GM23248 (cell line): Measurements from ENCODE around the gene TMEM196. TPM values are rescaled to one million over a fixed set of nuclear protein-coding genes. Genes with fewer than 3 reads are reported as not detected.
A peak's percentile ranks its signal among the peaks of the same experiment; 100 is the strongest.

Experiments used
- DNase-seq: peaks from one replicate; pipeline ENCODE4 v3.0.0-alpha.2; 2015
- H2AFZ ChIP-seq: fragments of 200-600 bp; sonication (generic); 2 replicates; pipeline ENCODE4 v1.6.1; 2016; ENCODE audit warnings: antibody characterized with exemption
- H3F3A ChIP-seq: fragments of 200-600 bp; sonication (generic); 2 replicates; pipeline ENCODE4 v1.6.1; 2016; ENCODE audit warnings: mild to moderate bottlenecking, antibody characterized with exemption, mixed run types; ENCODE audit not compliant: insufficient read depth
- H3K27ac ChIP-seq: fragments of 200-600 bp; sonication (generic); 2 replicates; pipeline ENCODE4 v1.5.1; 2016; ENCODE audit warnings: mild to moderate bottlenecking
- H3K27me3 ChIP-seq: fragments of 200-600 bp; sonication (generic); replicated peaks from 2 replicates; pipeline ENCODE4 v1.6.1; 2016; ENCODE audit warnings: mild to moderate bottlenecking; ENCODE audit not compliant: insufficient read depth
- H3K36me3 ChIP-seq: fragments of 200-600 bp; sonication (generic); 2 replicates; pipeline ENCODE4 v1.6.1; 2016; ENCODE audit warnings: low read depth, mild to moderate bottlenecking
- H3K4me1 ChIP-seq: fragments of 200-600 bp; sonication (generic); 2 replicates; pipeline ENCODE4 v1.6.1; 2016; ENCODE audit warnings: mild to moderate bottlenecking; ENCODE audit not compliant: insufficient read depth
- H3K4me2 ChIP-seq: fragments of 200-600 bp; sonication (generic); one replicate; pipeline ENCODE4 v1.6.1; 2016; ENCODE audit warnings: mild to moderate bottlenecking; ENCODE audit not compliant: unreplicated experiment
- H3K4me3 ChIP-seq: fragments of 200-600 bp; sonication (generic); 2 replicates; pipeline ENCODE4 v1.5.1; 2016; ENCODE audit warnings: mild to moderate bottlenecking
- H3K79me2 ChIP-seq: fragments of 200-600 bp; sonication (generic); 2 replicates; pipeline ENCODE4 v1.6.1; 2016; ENCODE audit warnings: mild to moderate bottlenecking; ENCODE audit not compliant: insufficient read depth
- H3K9ac ChIP-seq: fragments of 200-600 bp; sonication (generic); 2 replicates; pipeline ENCODE4 v1.6.1; 2016; ENCODE audit warnings: mild to moderate bottlenecking
- H3K9me2 ChIP-seq: fragments of 200-600 bp; sonication (generic); 2 replicates; pipeline ENCODE4 v1.6.1; 2016; ENCODE audit warnings: mixed run types, mild to moderate bottlenecking, moderate library complexity; ENCODE audit not compliant: insufficient read depth
- H3K9me3 ChIP-seq: fragments of 200-600 bp; sonication (generic); one replicate; pipeline ENCODE4 v1.6.1; 2017; ENCODE audit warnings: low read depth
- H4K20me1 ChIP-seq: fragments of 200-600 bp; sonication (generic); 2 replicates; pipeline ENCODE4 v1.6.0; 2016; ENCODE audit not compliant: insufficient read depth
- EZH2 ChIP-seq: fragments of 200-600 bp; sonication (generic); IDR thresholded peaks from 2 replicates; pipeline ENCODE4 v1.6.1; 2018; ENCODE audit warnings: antibody characterized with exemption, mild to moderate bottlenecking; ENCODE audit not compliant: insufficient read depth, poor library complexity, severe bottlenecking
- EZH2phosphoT487 ChIP-seq: fragments of 200-600 bp; sonication (generic); IDR thresholded peaks from 2 replicates; pipeline ENCODE4 v1.6.1; 2018; ENCODE audit warnings: antibody characterized with exemption, moderate library complexity, mild to moderate bottlenecking, low read depth; ENCODE audit not compliant: insufficient read depth
- WGBS, 2 experiments: methylation state at CpG; one replicate each; pipeline ENCODE4 v1.1.6; 2015 to 2017; ENCODE audit warnings: low lambda C conversion rate in 2 of 2, low coverage in 1 of 2; ENCODE audit errors: missing lambda C conversion rate in 2 of 2; 5-methylcytosine and 5-hydroxymethylcytosine counted together
- in situ Hi-C: fragments of 300-500 bp; cut with MboI; formaldehyde crosslinking; loops from 2 replicates; pipeline ENCODE4 v1.15.0; 2020
- polyA plus RNA-seq: library from polyadenylated mRNA; unstranded; fragments of >200 nt; fragmentation: Nextera tagmentation; extraction: Ambion mirVana; gene quantifications from 2 replicates; pipeline ENCODE4 v1.2.1, GENCODE V29; 2016
- total RNA-seq: library from RNA; depleted of rRNA; stranded (reverse); fragments of >200 nt; shearing (Covaris generic); gene quantifications from 2 replicates; pipeline ENCODE4 v1.2.3, GENCODE V29; 2014

TMEM196 gene
- total and polyA plus RNA-seq, 2 experiments from 2014 or later, result not detected

DNA sequence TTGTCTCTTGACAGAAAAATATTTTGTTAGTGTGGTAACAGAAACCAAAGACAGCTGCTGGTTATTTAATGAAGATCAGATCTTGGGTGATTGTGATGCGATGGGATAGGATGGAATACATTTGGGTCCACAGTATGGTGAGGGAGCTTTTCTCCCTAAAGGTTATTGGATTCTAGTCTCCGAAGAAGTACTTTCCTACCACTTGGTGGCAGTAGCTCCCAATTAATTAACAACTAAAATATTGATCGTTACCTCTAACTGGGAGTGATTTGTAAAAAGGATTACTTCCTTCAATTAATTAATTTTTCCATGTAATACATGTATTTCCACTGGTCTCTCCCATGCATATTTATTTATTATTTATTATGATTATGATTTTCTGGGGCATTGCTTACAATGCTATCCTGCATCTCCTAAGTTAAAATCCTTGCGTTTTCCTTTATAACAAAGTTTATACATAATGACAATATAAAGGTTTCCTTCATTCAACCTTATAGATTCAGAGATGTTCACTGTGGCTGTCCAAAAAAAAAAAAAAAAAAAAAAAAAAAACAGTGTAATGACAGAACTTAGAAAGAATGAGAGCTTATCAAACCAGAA, 25.6 kb downstream of the TMEM196 start:
- Histone ChIP-seq H3K9me2 (no peaks in the 10 kb centered on the region), H3K4me2 (no peak overlapping the region), H3F3A (no peaks in the 10 kb centered on the region), H3K9ac (no peak overlapping the region), H3K27ac (no peak overlapping the region), H4K20me1 (no peaks in the 10 kb centered on the region), H3K9me3 (no peaks in the 10 kb centered on the region), H2AFZ (no peak overlapping the region), H3K27me3 (no peaks in the 10 kb centered on the region; the same call in 1 of the 2 replicates), H3K4me3 (no peak overlapping the region), H3K4me1 (no peaks in the 10 kb centered on the region), H3K36me3 (no peaks in the 10 kb centered on the region), H3K79me2 (no peaks in the 10 kb centered on the region)
- peak; percentile 59 for DNase-seq
- 25 to 26% methylated on average over 4 of the region's 4 CpGs for WGBS, 2 experiments
- TF ChIP-seq EZH2 (no peak), EZH2phosphoT487 (no peak)
- in situ Hi-C loops, result loop anchor here (10.0 kb wide), 1 partner anchor 847 kb away; no protein-coding TSS in a partner anchor

DNA sequence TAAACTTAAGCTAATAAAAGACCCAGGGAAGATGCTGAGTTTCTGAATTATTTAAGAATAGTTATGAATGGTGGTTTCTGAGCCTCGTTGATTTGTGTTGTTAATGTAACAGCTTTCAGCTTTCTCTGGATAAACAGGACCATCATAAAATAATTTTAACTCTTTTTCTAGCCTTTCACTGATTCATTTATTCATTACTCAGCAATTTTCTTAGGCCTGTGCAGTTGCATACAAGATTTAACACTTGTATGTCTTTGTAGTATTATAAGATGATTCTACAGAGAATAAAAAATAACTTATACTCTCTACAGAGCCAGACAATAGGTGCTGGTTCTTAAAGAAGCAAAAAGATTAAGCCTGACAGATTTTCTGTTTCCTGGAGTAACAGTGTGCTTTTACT, 29.3 kb downstream of the TMEM196 start:
- in situ Hi-C loops, result loop anchor here (10.0 kb wide), 1 partner anchor 851 kb away; no protein-coding TSS in a partner anchor
- Histone ChIP-seq H3K4me2 (no peak overlapping the region), H3K4me1 (no peaks in the 10 kb centered on the region), H3K36me3 (no peaks in the 10 kb centered on the region), H3K9ac (no peak overlapping the region), H3F3A (no peaks in the 10 kb centered on the region), H3K9me3 (no peaks in the 10 kb centered on the region), H2AFZ (no peak overlapping the region), H4K20me1 (no peaks in the 10 kb centered on the region), H3K4me3 (no peak overlapping the region), H3K79me2 (no peaks in the 10 kb centered on the region), H3K9me2 (no peaks in the 10 kb centered on the region), H3K27ac (no peak overlapping the region), H3K27me3 (peaks cover 8% of the 10 kb centered on the region)
- DNase-seq, result no peak
- 32 to 74% methylated on average over 1 of the region's 1 CpG for WGBS, 2 experiments
- TF ChIP-seq EZH2phosphoT487 (no peak), EZH2 (no peak)

DNA sequence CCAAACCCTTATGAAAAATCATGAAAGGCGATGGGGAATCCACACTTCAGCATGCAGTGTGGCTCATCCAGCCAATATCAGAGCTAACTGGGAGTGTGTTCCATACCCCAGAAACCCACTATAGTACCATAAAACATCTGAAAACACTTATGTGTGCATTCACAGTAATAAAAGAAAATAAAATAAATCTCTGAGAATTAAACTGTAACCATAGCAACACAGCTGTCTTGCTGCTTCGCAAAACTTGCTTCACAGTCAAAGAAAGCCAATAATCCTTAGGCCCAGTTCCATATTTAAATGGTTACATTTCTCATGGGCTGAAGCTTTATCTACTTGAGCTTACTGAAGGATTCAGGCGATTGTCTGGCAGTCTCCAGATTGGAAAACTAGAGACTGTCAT, 44.7 kb downstream of the TMEM196 start:
- Histone ChIP-seq H3K4me3 (no peak overlapping the region), H3K9me3 (no peaks in the 10 kb centered on the region), H3K36me3 (no peaks in the 10 kb centered on the region), H4K20me1 (no peaks in the 10 kb centered on the region), H3K4me1 (no peaks in the 10 kb centered on the region), H3K79me2 (no peaks in the 10 kb centered on the region), H3K27me3 (peaks cover 17% of the 10 kb centered on the region; the same call in 1 of the 2 replicates), H2AFZ (no peak overlapping the region), H3F3A (no peaks in the 10 kb centered on the region), H3K4me2 (no peak overlapping the region), H3K9ac (no peak overlapping the region), H3K9me2 (no peaks in the 10 kb centered on the region), H3K27ac (no peak overlapping the region)
- in situ Hi-C loops, result no loop called here
- TF ChIP-seq EZH2 (no peak), EZH2phosphoT487 (no peak)
- WGBS, 2 experiments, result 15% methylated on average over 3 of the region's 3 CpGs
- no peak for DNase-seq

DNA sequence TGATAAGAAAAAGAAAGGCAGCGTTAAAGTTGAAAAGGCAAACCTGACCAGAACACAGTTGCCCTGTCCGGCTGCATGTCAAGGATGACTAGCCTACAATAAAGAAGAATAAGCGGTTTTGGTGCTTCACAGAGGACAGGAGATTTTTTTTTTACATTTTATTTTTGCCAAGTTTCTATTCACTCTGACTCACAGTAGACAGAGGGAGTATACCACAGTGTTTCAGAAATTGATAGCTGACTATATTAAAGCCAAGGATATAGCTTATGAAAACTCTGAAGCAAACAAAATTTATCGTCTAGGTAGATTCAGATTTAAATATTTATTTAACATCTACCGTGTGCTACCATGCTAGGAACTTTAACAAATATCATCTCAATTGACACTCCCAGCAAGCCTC, 47.6 kb downstream of the TMEM196 start:
- TF ChIP-seq EZH2phosphoT487 (no peak), EZH2 (no peak)
- Histone ChIP-seq H3K36me3 (no peaks in the 10 kb centered on the region), H3F3A (no peaks in the 10 kb centered on the region), H3K9me2 (no peaks in the 10 kb centered on the region), H3K27me3 (peaks cover 17% of the 10 kb centered on the region; the same call in 1 of the 2 replicates), H3K4me1 (no peaks in the 10 kb centered on the region), H3K4me3 (no peak overlapping the region), H2AFZ (no peak overlapping the region), H3K9me3 (no peaks in the 10 kb centered on the region), H3K9ac (no peak overlapping the region), H3K79me2 (no peaks in the 10 kb centered on the region), H4K20me1 (no peaks in the 10 kb centered on the region), H3K27ac (no peak overlapping the region), H3K4me2 (no peak overlapping the region)
- in situ Hi-C loops, result no loop called here
- WGBS, 2 experiments, result 82 to 91% methylated on average over 5 of the region's 5 CpGs
- no peak for DNase-seq

DNA sequence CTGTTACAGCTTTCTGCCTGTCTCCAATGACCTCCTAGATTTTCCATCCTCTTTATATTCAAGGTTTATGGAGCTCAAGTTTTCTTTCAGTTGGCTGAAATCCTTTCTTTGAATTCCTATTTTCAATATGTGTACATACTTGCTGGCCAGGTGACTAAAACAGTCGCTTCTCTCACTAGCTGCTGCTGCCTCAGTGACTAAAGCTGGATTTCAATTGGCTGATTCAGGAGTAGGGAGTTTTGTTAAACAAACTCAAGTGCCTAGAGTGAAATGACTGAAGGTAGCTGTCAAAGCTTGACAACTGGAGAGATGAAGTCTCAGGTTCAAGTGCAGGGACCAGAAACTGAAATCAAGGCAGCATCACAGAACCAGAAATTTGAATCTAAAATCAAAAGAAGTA, 57.9 kb downstream of the TMEM196 start:
- Histone ChIP-seq H3K79me2 (no peaks in the 10 kb centered on the region), H2AFZ (no peak overlapping the region), H4K20me1 (no peaks in the 10 kb centered on the region), H3K4me1 (no peaks in the 10 kb centered on the region), H3K4me3 (no peak overlapping the region), H3K9me3 (no peaks in the 10 kb centered on the region), H3K27me3 (no peaks in the 10 kb centered on the region), H3F3A (no peaks in the 10 kb centered on the region), H3K9me2 (no peaks in the 10 kb centered on the region), H3K9ac (no peak overlapping the region), H3K36me3 (no peaks in the 10 kb centered on the region), H3K27ac (no peak overlapping the region), H3K4me2 (no peak overlapping the region)
- no peak for DNase-seq
- in situ Hi-C loops, result no loop called here
- TF ChIP-seq EZH2phosphoT487, result no peak
- TF ChIP-seq EZH2, result no peak
- 5% methylated on average over 1 of the region's 1 CpG for WGBS, 2 experiments
